D721Med (cell line): ENCODE results near the gene ZNF319.

Experiments
- DNase-seq: peaks from one replicate; pipeline ENCODE4 v3.0.0; 2011; ENCODE audit warnings: low spot score; ENCODE audit not compliant: insufficient read length
- FAIRE-seq: peaks from 2 replicates; lab custom pipeline; 2011; peaks lifted over from hg19 to GRCh38; lab: Jason Lieb, UNC
- TF ChIP-seq, protein P1 (sequence below): IDR thresholded peaks from 2 replicates; pipeline ENCODE4 v1.5.1; 2012; ENCODE audit warnings: mild to moderate bottlenecking, control low read depth; ENCODE audit not compliant: insufficient read depth; ENCODE audit errors: missing control alignments

ZNF319 gene

DNA sequence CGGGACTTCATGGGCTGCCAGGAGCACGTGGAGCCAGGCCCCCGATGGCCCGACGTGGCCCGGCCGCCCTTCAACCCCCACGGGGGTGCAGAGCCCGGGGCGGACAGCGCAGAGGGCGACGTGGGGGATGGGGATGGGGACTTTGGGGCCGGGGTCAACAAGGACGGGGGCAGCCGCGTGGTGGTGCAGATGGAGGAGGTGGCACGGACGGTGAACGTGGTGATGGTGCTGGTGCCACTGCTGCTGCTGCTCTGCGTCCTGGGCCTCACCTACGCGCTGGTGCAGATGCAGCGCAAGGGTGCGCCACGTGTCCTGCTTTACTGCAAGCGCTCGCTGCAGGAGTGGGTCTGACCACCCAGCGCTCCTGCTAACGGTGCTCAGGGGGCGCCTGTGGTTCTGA is 44.6 kb upstream of the ZNF319 start:
- FAIRE-seq (no peak), DNase-seq (no peak)
- TF ChIP-seq, protein P1, sequence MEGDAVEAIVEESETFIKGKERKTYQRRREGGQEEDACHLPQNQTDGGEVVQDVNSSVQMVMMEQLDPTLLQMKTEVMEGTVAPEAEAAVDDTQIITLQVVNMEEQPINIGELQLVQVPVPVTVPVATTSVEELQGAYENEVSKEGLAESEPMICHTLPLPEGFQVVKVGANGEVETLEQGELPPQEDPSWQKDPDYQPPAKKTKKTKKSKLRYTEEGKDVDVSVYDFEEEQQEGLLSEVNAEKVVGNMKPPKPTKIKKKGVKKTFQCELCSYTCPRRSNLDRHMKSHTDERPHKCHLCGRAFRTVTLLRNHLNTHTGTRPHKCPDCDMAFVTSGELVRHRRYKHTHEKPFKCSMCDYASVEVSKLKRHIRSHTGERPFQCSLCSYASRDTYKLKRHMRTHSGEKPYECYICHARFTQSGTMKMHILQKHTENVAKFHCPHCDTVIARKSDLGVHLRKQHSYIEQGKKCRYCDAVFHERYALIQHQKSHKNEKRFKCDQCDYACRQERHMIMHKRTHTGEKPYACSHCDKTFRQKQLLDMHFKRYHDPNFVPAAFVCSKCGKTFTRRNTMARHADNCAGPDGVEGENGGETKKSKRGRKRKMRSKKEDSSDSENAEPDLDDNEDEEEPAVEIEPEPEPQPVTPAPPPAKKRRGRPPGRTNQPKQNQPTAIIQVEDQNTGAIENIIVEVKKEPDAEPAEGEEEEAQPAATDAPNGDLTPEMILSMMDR, result no peak

- FAIRE-seq (no peak), DNase-seq (no peak)
- TF ChIP-seq, protein P1, result no peak
Measured at GRCh38 chr16:58044266-58045019, 44.0 kb upstream of the ZNF319 start.

DNA sequence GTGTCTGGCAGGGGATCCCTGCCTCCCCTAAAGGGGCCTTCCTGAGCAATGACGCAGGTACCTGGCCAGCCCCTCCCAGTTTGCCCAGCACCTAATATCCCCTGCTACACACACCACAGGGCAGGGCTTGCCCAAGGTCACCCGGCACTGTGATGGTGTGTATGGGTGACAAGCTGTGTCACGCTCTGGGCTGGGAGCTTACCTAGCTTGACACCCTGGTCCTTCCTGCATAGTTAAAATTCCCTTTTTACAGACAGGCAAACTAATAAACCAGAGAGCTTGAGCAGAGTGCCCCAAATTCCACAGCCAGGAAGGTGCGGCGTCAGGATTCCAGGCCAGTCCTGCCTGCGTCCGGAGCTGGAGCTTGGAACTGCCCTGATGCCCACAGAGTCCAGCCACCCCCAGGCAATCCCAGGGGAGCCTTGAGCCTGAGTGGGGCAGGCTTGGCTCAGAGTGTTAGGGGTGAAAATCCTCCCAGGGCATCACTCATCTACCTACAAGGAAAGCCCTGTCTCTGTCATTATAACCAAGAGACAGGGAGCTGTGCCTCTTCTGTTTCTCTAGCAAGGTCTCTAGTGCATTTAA is 43.2 kb upstream of the ZNF319 start:
- TF ChIP-seq, protein P1, result no peak

GRCh38 chr16:58042886-58043515 is 42.5 kb upstream of the ZNF319 start:
- FAIRE-seq (no peak), DNase-seq (no peak)
- TF ChIP-seq, protein P1, result no peak

More for the DNA sequence above, 43.2 kb upstream of the ZNF319 start:
- DNase-seq, result no peak
- FAIRE-seq, result no peak

GRCh38 chr16:58042001-58042885 is 41.8 kb upstream of the ZNF319 start:
- FAIRE-seq (no peak), DNase-seq (no peak)
- TF ChIP-seq, protein P1, result no peak

DNA sequence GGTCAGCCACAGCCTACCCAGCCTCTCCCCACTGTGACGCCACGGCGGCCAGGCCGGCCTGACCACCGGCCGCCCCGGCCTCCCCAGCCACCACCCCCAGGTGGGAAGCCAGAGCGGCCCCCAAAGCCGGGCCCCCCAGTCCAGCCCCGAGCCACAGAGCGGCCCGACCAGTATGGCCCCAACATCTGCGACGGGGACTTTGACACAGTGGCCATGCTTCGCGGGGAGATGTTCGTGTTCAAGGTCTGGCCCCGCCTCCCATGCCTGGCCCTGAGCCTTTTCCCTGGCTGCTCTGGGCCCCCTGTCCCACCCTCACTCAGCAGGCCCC is 41.1 kb upstream of the ZNF319 start:
- DNase-seq, result no peak
- FAIRE-seq, result no peak

More for the DNA sequence above, 41.1 kb upstream of the ZNF319 start:
- TF ChIP-seq, protein P1, result no peak
